Measurements from ENCODE around the gene RAPGEFL1. TPM values are rescaled to one million over a fixed set of nuclear protein-coding genes. Genes with fewer than 3 reads are reported as not detected.

Gene RAPGEFL1
- total RNA-seq, 1 donor from 2014 or later = 24.1 TPM

DNA sequence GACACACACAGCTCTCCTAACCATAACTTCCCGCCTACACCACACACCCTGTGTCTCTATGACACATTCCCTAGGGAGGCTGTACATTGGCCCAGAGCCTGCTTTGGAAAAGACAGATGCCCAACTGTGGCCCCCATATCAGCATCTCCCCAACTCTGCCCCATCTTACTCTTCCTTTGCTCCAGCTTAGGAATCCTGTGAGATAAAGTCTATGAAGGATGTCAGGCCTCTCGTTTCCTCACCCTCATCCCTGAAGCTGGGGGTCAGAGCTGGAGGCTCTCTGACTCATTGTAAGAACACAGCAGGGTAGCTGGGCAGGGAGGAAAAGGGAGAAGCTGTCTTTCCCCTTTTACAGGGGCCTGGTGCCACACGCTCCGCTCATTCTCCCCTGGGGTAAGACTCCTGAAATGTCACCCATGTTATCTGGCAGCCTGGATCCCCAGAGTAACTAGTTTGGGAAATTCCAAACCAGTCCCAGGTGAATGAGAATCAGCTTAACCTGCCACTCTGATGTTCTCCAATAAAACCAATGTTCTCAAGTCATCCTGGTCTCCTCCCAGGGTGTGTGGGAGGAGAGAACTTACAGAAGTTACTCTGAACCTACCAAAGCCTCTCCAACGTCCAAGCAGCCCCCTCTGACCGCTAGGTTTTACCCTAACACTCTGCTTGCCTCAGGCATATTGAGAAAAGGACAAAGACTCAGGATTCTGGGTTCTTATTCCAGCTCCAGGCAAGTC, 2.8 kb downstream of the RAPGEFL1 start:
- Mint-ChIP-seq H3K36me3 (ENCODE audit: low read depth) (peaks cover 3% of the 10 kb centered on the region), H3K4me1 (peaks cover 13% of the 10 kb centered on the region), H3K27ac (ENCODE audit: unreplicated experiment) (no peak overlapping the region), H3K9me3 (no peaks in the 10 kb centered on the region), H3K4me3 (peak overlapping the region; percentile 70), H3K27me3 (ENCODE audit: low read depth) (no peaks in the 10 kb centered on the region)
- no peak for DNase-seq (ENCODE audit: low read depth, low spot score)
- TF ChIP-seq, protein P1, sequence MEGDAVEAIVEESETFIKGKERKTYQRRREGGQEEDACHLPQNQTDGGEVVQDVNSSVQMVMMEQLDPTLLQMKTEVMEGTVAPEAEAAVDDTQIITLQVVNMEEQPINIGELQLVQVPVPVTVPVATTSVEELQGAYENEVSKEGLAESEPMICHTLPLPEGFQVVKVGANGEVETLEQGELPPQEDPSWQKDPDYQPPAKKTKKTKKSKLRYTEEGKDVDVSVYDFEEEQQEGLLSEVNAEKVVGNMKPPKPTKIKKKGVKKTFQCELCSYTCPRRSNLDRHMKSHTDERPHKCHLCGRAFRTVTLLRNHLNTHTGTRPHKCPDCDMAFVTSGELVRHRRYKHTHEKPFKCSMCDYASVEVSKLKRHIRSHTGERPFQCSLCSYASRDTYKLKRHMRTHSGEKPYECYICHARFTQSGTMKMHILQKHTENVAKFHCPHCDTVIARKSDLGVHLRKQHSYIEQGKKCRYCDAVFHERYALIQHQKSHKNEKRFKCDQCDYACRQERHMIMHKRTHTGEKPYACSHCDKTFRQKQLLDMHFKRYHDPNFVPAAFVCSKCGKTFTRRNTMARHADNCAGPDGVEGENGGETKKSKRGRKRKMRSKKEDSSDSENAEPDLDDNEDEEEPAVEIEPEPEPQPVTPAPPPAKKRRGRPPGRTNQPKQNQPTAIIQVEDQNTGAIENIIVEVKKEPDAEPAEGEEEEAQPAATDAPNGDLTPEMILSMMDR (conservative IDR thresholded peaks at IDR 0.05) = no peak

DNA sequence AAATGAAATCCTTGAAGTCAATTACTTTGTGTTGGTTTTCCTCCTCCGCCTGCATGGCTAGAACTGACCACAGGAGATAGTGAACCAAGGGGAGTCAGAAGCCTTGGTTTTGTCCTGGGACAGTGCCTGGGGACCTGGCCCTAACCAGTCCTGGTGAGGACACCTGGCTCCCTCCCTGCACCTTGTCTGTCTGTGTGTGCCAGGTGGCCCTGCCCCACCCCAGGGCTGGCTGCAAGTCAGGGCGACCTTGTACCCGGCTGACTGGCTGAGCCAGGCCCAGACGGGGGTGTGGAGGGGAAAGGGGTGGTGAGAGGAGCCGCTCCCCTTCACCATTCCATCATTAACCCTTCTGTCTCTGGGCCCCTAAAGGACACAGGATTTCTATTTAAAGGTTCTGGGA, 3.4 kb downstream of the RAPGEFL1 start:
- Mint-ChIP-seq H3K4me1 (peaks cover 12% of the 10 kb centered on the region), H3K27me3 (ENCODE audit: low read depth) (no peaks in the 10 kb centered on the region), H3K27ac (ENCODE audit: unreplicated experiment) (no peak overlapping the region), H3K9me3 (no peaks in the 10 kb centered on the region), H3K4me3 (peak overlapping the region; percentile 70), H3K36me3 (ENCODE audit: low read depth) (peaks cover 3% of the 10 kb centered on the region)
- no peak for DNase-seq (ENCODE audit: low read depth, low spot score)
- TF ChIP-seq, protein P1 (conservative IDR thresholded peaks at IDR 0.05) = no peak

DNA sequence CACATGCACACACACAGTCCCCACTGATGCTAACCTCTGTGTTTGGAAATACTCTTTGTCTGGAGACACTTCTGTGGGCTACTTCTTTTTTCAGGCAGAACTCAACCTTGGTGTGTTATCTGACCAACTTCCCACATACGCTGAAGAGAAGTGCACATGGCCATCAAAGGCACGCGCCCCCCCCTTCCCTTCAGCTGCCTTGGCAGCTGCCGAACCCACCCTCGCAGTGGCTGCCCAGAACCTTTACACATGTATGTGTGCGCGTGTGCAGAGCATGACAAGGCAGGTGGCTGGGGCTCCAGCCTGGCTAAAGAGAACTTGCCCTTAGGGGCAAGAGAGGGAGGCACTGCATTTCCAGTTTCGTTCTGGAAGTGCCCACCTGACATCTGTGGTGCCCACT, 3.9 kb downstream of the RAPGEFL1 start:
- no peak for DNase-seq (ENCODE audit: low read depth, low spot score)
- Mint-ChIP-seq H3K4me1 (peaks cover 7% of the 10 kb centered on the region), H3K27ac (ENCODE audit: unreplicated experiment) (no peak overlapping the region), H3K4me3 (no peak overlapping the region), H3K36me3 (ENCODE audit: low read depth) (no peaks in the 10 kb centered on the region), H3K9me3 (no peaks in the 10 kb centered on the region), H3K27me3 (ENCODE audit: low read depth) (no peaks in the 10 kb centered on the region)
- TF ChIP-seq, protein P1 (conservative IDR thresholded peaks at IDR 0.05) = no peak

DNA sequence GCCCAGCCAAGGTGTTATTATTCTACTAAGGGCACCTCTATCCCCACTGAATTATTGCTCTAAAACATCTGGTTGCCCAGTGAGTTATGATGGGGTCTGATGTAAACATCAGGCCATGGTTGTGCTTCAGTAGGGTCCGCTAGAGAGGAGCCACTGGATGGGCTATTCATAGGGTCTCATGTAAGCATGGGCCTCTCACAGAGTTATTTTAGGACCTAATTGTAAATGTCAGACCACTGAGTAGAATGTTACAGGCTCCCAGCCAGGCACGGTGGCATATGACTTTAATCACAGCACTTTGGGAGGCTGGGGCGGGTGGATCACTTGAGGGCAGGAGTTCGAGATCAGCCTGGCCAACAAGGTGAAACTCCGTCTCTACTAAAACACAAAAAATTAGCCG, 5.3 kb downstream of the RAPGEFL1 start:
- no peak for DNase-seq (ENCODE audit: low read depth, low spot score)
- H3K9me3 Mint-ChIP-seq = peaks cover 3% of the 10 kb centered on the region
- H3K27ac Mint-ChIP-seq (ENCODE audit: unreplicated experiment) = no peak overlapping the region
- H3K4me3 Mint-ChIP-seq = no peak overlapping the region
- no peaks in the 10 kb centered on the region for H3K27me3 Mint-ChIP-seq (ENCODE audit: low read depth)
- TF ChIP-seq, protein P1 (conservative IDR thresholded peaks at IDR 0.05) = no peak
- no peaks in the 10 kb centered on the region for H3K36me3 Mint-ChIP-seq (ENCODE audit: low read depth)
- H3K4me1 Mint-ChIP-seq = no peaks in the 10 kb centered on the region

DNA sequence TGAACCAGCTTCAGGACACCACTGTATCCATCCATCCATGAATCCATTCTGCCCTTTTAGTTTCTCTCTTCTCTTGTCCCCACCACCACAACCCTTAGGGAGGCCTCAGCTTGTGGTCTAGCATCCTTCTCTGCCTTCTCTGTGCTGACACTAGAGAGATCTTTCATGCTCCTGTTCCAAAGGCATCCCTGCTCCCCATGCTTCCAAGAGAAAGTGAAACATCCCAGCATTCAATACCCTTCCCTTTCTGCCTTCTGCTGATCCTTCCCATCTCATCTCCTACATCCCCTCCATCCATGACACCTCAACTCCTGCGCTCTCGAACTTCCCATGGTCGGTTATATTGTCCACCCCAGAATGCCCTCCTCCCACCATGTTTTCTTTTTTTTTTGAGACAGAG, 10.0 kb downstream of the RAPGEFL1 start:
- Mint-ChIP-seq H3K27me3 (ENCODE audit: low read depth) (peaks cover 3% of the 10 kb centered on the region), H3K4me3 (peak overlapping the region; percentile 44), H3K27ac (ENCODE audit: unreplicated experiment) (no peak overlapping the region), H3K9me3 (peaks cover 3% of the 10 kb centered on the region), H3K36me3 (ENCODE audit: low read depth) (no peaks in the 10 kb centered on the region), H3K4me1 (peaks cover 19% of the 10 kb centered on the region)
- DNase-seq (ENCODE audit: low read depth, low spot score) = no peak
- TF ChIP-seq, protein P1 (conservative IDR thresholded peaks at IDR 0.05) = no peak

All from neural crest cell (in vitro differentiated cells).